GM12891 (cell line): ENCODE results near the gene ZNF317.
"Not testable (repeated sequence)": the region's sequence is repeated elsewhere in the genome, so short reads cannot be mapped to it uniquely, and the experiment has no call there.

Source experiments
- DNase-seq: peaks from one replicate; pipeline ENCODE4 v3.0.0; 2011; ENCODE audit warnings: low spot score; ENCODE audit not compliant: insufficient read length
- FAIRE-seq: peaks from 2 replicates; lab custom pipeline; 2011; peaks lifted over from hg19 to GRCh38; lab: Jason Lieb, UNC
- PAX5 ChIP-seq: IDR thresholded peaks from 2 replicates; pipeline ENCODE4 v1.6.1; 2011; ENCODE audit warnings: low read length, moderate library complexity, mild to moderate bottlenecking; ENCODE audit not compliant: insufficient read depth, severe bottlenecking
- POLR2A ChIP-seq: IDR thresholded peaks from 2 replicates; pipeline ENCODE4 v1.6.1; 2011; ENCODE audit warnings: low read depth, low read length, control low read depth
- POLR2AphosphoS5 ChIP-seq: IDR thresholded peaks from 2 replicates; pipeline ENCODE4 v1.6.1; 2011; ENCODE audit warnings: low read depth, low read length, control low read depth
- POU2F2 ChIP-seq: IDR thresholded peaks from 2 replicates; pipeline ENCODE4 v1.6.1; 2011; ENCODE audit warnings: low read depth, mild to moderate bottlenecking, control low read depth, low read length, moderate library complexity
- SPI1 ChIP-seq: IDR thresholded peaks from 2 replicates; pipeline ENCODE4 v1.6.1; 2011; ENCODE audit warnings: low read depth, low read length, control low read depth
- TAF1 ChIP-seq: IDR thresholded peaks from 2 replicates; pipeline ENCODE4 v1.6.1; 2011; ENCODE audit warnings: low read depth, low read length, control low read depth

Gene ZNF317

GRCh38 chr19:9166846-9167245, 26.6 kb downstream of the ZNF317 start:
- DNase-seq (no peak), FAIRE-seq (no peak)
- TF ChIP-seq POLR2AphosphoS5 (no peak), POU2F2 (no peak), POLR2A (no peak), SPI1 (no peak), TAF1 (no peak), PAX5 (no peak)

GRCh38 chr19:9171393-9171991, 31.3 kb downstream of the ZNF317 start:
- no peak for TF ChIP-seq POLR2AphosphoS5
- no peak for TF ChIP-seq POLR2A
- TF ChIP-seq PAX5: no peak
- no peak for TF ChIP-seq SPI1
- no peak for TF ChIP-seq TAF1
- TF ChIP-seq POU2F2: no peak
- no peak for DNase-seq
- no peak for FAIRE-seq

- FAIRE-seq: no peak
- no peak for DNase-seq
Observed at GRCh38 chr19:9175326-9175725, 35.1 kb downstream of the ZNF317 start.

GRCh38 chr19:9178901-9179300, 38.7 kb downstream of the ZNF317 start, which contains the start of gene OR7D2:
Gene OR7D2 (plus strand): TSS chr19:9178979. CDS start chr19:9185782, 6,803 bp downstream.
- DNase-seq (no peak), FAIRE-seq (no peak)
- TF ChIP-seq POLR2A (no peak), TAF1 (no peak), SPI1 (no peak), PAX5 (no peak), POLR2AphosphoS5 (no peak), POU2F2 (no peak)

More at GRCh38 chr19:9175326-9175725, 35.1 kb downstream of the ZNF317 start:
- TF ChIP-seq POLR2A (no peak), POLR2AphosphoS5 (no peak), POU2F2 (no peak), SPI1 (no peak), TAF1 (no peak), PAX5 (no peak)

GRCh38 chr19:9183000-9183399, 42.8 kb downstream of the ZNF317 start:
- TF ChIP-seq SPI1 (no peak), PAX5 (no peak), TAF1 (no peak), POLR2A (no peak), POU2F2 (no peak), POLR2AphosphoS5 (no peak)
- FAIRE-seq (no peak), DNase-seq (no peak)

- DNase-seq: no peak
Observed at GRCh38 chr19:9187191-9187590, 47.0 kb downstream of the ZNF317 start.

GRCh38 chr19:9189535-9189934, 49.3 kb downstream of the ZNF317 start:
- no peak for FAIRE-seq
- no peak for DNase-seq
- TF ChIP-seq SPI1: no peak
- TF ChIP-seq PAX5: no peak
- TF ChIP-seq POLR2A: no peak
- TF ChIP-seq TAF1: no peak

More at GRCh38 chr19:9187191-9187590, 47.0 kb downstream of the ZNF317 start:
- no peak for FAIRE-seq
- TF ChIP-seq POU2F2 (no peak), SPI1 (no peak), PAX5 (no peak), TAF1 (no peak), POLR2A (no peak), POLR2AphosphoS5 (no peak)

GRCh38 chr19:9198044-9198443, 57.8 kb downstream of the ZNF317 start:
- FAIRE-seq, DNase-seq: not testable (repeated sequence)

GRCh38 chr19:9205501-9206113, 65.4 kb downstream of the ZNF317 start:
- FAIRE-seq (peak; percentile 90), DNase-seq (peak; percentile 25)
- TF ChIP-seq POU2F2 (no peak), TAF1 (no peak), SPI1 (no peak), POLR2A (no peak), PAX5 (no peak), POLR2AphosphoS5 (no peak)
